IMR-90 (cell line): Measurements from ENCODE around the gene MT1X. TPM values are rescaled to one million over a fixed set of nuclear protein-coding genes. Genes with fewer than 3 reads are reported as not detected.

Experiments
- ATAC-seq: fragments of 200-7000 bp; cut with Tn5 transposase; 2 replicates; pipeline ENCODE4 v1.9.1; 2020; ENCODE audit warnings: low read depth, mild to moderate bottlenecking, moderate library complexity
- BruUV-seq: library from RNA; stranded (reverse); fragments of 400-500 nt; replicated peaks from 2 replicates; lab custom pipeline; 2021; lab: Mats Ljungman, UMichigan
- CTCF ChIA-PET: fragments of 300-600 bp; formaldehyde crosslinking; extraction: SDS; loops from one replicate; lab custom pipeline; 2021; ENCODE audit warnings: antibody characterized with exemption; lab: Yijun Ruan, JAX
- POLR2A ChIA-PET: fragments of 300-600 bp; sonication (Branson Sonifier 250); formaldehyde crosslinking; loops from one replicate; lab custom pipeline; 2022; ENCODE audit warnings: antibody characterized with exemption; ENCODE audit not compliant: unreplicated experiment; lab: Charles Lee
- DNase-seq: peaks from one replicate; pipeline ENCODE4 v3.0.0; 2013
- H2AFZ ChIP-seq: replicated peaks from 2 replicates; pipeline ENCODE3; 2013; ENCODE audit warnings: low read length, mild to moderate bottlenecking; ENCODE audit not compliant: poor library complexity
- H2AK5ac ChIP-seq: 2 replicates; pipeline ENCODE4 v1.6.1; 2013; ENCODE audit warnings: low read depth, low read length, inconsistent platforms
- H2AK9ac ChIP-seq: replicated peaks from 2 replicates; pipeline ENCODE3; 2013; ENCODE audit warnings: mild to moderate bottlenecking, low read depth, low read length, moderate library complexity; ENCODE audit not compliant: poor library complexity
- H2BK120ac ChIP-seq: 2 replicates; pipeline ENCODE4 v1.6.1; 2013; ENCODE audit warnings: low read depth, low read length, inconsistent platforms
- H2BK15ac ChIP-seq: 3 replicates; pipeline ENCODE4 v1.6.1; 2013; ENCODE audit warnings: low read depth, low read length, inconsistent platforms
- H2BK20ac ChIP-seq: 2 replicates; pipeline ENCODE4 v1.6.1; 2013; ENCODE audit warnings: low read depth, mild to moderate bottlenecking, inconsistent platforms, low read length, moderate library complexity
- H2BK5ac ChIP-seq: 2 replicates; pipeline ENCODE4 v1.6.1; 2013; ENCODE audit warnings: mild to moderate bottlenecking, low read depth, low read length, inconsistent platforms; ENCODE audit not compliant: poor library complexity, severe bottlenecking
- H3K14ac ChIP-seq: replicated peaks from 2 replicates; pipeline ENCODE4 v1.6.1; 2013; ENCODE audit warnings: low read depth, low read length, inconsistent platforms
- H3K18ac ChIP-seq: 2 replicates; pipeline ENCODE4 v1.6.1; 2013; ENCODE audit warnings: low read depth, low read length, control low read depth
- H3K23ac ChIP-seq: 2 replicates; pipeline ENCODE4 v1.6.1; 2013; ENCODE audit warnings: low read depth, low read length, inconsistent platforms
- H3K27ac ChIP-seq: 2 replicates; pipeline ENCODE4 v1.5.1; 2013; ENCODE audit warnings: mild to moderate bottlenecking, control low read depth, low read length; ENCODE audit not compliant: insufficient read depth
- H3K27me3 ChIP-seq: 2 replicates; pipeline ENCODE4 v1.6.1; 2013; ENCODE audit warnings: low read length; ENCODE audit not compliant: control insufficient read depth, insufficient read depth
- H3K36me3 ChIP-seq: 2 replicates; pipeline ENCODE4 v1.6.1; 2013; ENCODE audit warnings: low read length, mixed read lengths; ENCODE audit not compliant: control insufficient read depth, insufficient read depth
- H3K4ac ChIP-seq: 2 replicates; pipeline ENCODE4 v1.6.1; 2013; ENCODE audit warnings: low read depth, low read length, inconsistent platforms
- H3K4me1 ChIP-seq: 2 replicates; pipeline ENCODE4 v1.6.1; 2013; ENCODE audit warnings: low read length, mixed read lengths; ENCODE audit not compliant: control insufficient read depth, insufficient read depth
- H3K4me2 ChIP-seq: 2 replicates; pipeline ENCODE4 v1.6.1; 2013; ENCODE audit warnings: low read depth, mild to moderate bottlenecking, control low read depth, low read length, moderate library complexity
- H3K4me3 ChIP-seq: 2 replicates; pipeline ENCODE4 v1.5.1; 2013; ENCODE audit warnings: low read depth, mild to moderate bottlenecking, control low read depth, low read length, moderate library complexity; ENCODE audit not compliant: insufficient read depth
- H3K56ac ChIP-seq: 2 replicates; pipeline ENCODE4 v1.6.1; 2013; ENCODE audit warnings: low read length, inconsistent platforms; ENCODE audit not compliant: insufficient read depth; ENCODE audit errors: extremely low read depth
- H3K79me1 ChIP-seq, 2 experiments: 2 replicates each; pipeline ENCODE4 v1.6.1; 2013; ENCODE audit warnings: low read length in 2 of 2, inconsistent platforms in 1 of 2, low read depth in 1 of 2
- H3K9ac ChIP-seq: 2 replicates; pipeline ENCODE4 v1.6.1; 2013; ENCODE audit warnings: low read depth, low read length, control low read depth
- H3K9me1 ChIP-seq: 2 replicates; pipeline ENCODE4 v1.6.1; 2013; ENCODE audit warnings: low read length, inconsistent platforms; ENCODE audit not compliant: insufficient read depth
- H3K9me3 ChIP-seq: 2 replicates; pipeline ENCODE4 v1.6.1; 2013; ENCODE audit warnings: low read length; ENCODE audit not compliant: control insufficient read depth, insufficient read depth
- H4K20me1 ChIP-seq: 2 replicates; pipeline ENCODE4 v1.6.1; 2013; ENCODE audit warnings: low read length, inconsistent platforms; ENCODE audit not compliant: insufficient read depth
- H4K5ac ChIP-seq: 2 replicates; pipeline ENCODE4 v1.6.1; 2013; ENCODE audit warnings: mild to moderate bottlenecking, low read depth, low read length, control low read depth
- H4K8ac ChIP-seq, 2 experiments: 2 replicates each; pipeline ENCODE4 v1.6.1; 2013; ENCODE audit warnings: low read depth in 2 of 2, low read length in 2 of 2, control low read depth in 1 of 2, inconsistent platforms in 1 of 2
- H4K91ac ChIP-seq: 2 replicates; pipeline ENCODE4 v1.6.1; 2013; ENCODE audit warnings: low read depth, low read length, inconsistent platforms; ENCODE audit not compliant: insufficient read depth
- BHLHE40 ChIP-seq: fragments of 150-350 bp; IDR thresholded peaks from 2 replicates; pipeline ENCODE4 v1.6.1; 2016; ENCODE audit warnings: mild to moderate bottlenecking, low read depth, low read length
- CEBPB ChIP-seq: IDR thresholded peaks from 2 replicates; pipeline ENCODE4 v1.6.1; 2012; ENCODE audit warnings: low read depth, low read length, improper control_type of control experiment
- CHD1 ChIP-seq: IDR thresholded peaks from 2 replicates; pipeline ENCODE4 v1.6.1; 2012; ENCODE audit warnings: low read depth, low read length, improper control_type of control experiment
- FOS ChIP-seq: fragments of 150-350 bp; IDR thresholded peaks from 2 replicates; pipeline ENCODE4 v1.6.1; 2016; ENCODE audit warnings: low read depth, low read length
- MAFK ChIP-seq: IDR thresholded peaks from 2 replicates; pipeline ENCODE4 v1.6.1; 2012; ENCODE audit warnings: low read depth, low read length, improper control_type of control experiment
- MAZ ChIP-seq: IDR thresholded peaks from 2 replicates; pipeline ENCODE4 v1.6.1; 2012; ENCODE audit warnings: low read depth, mild to moderate bottlenecking, low read length, improper control_type of control experiment, moderate library complexity, borderline replicate concordance
- MXI1 ChIP-seq: IDR thresholded peaks from 2 replicates; pipeline ENCODE4 v1.6.1; 2012; ENCODE audit warnings: low read depth, mild to moderate bottlenecking, low read length, moderate library complexity, borderline replicate concordance
- NFE2L2 ChIP-seq: fragments of 150-350 bp; IDR thresholded peaks from 2 replicates; pipeline ENCODE4 v1.6.1; 2016; ENCODE audit warnings: low read depth, mild to moderate bottlenecking, low read length
- POLR2A ChIP-seq: IDR thresholded peaks from 2 replicates; pipeline ENCODE4 v1.6.1; 2012; ENCODE audit warnings: mild to moderate bottlenecking, low read depth, low read length
- RAD21 ChIP-seq: IDR thresholded peaks from 2 replicates; pipeline ENCODE4 v1.6.1; 2012; ENCODE audit warnings: low read length, improper control_type of control experiment
- RCOR1 ChIP-seq: IDR thresholded peaks from 2 replicates; pipeline ENCODE4 v1.6.1; 2012; ENCODE audit warnings: mild to moderate bottlenecking, low read length, improper control_type of control experiment; ENCODE audit not compliant: insufficient replicate concordance
- RFX5 ChIP-seq: IDR thresholded peaks from 2 replicates; pipeline ENCODE4 v1.8.0; 2012; ENCODE audit warnings: low read depth, mild to moderate bottlenecking, low read length, moderate library complexity
- SMC3 ChIP-seq: fragments of 150-350 bp; IDR thresholded peaks from 2 replicates; pipeline ENCODE4 v1.6.1; 2016; ENCODE audit warnings: low read depth, mild to moderate bottlenecking, antibody characterized with exemption, low read length, moderate library complexity
- WGBS, 2 experiments: methylation state at CpG; one replicate each; pipeline versions ENCODE4 v1.1.5 to v1.1.7; 2013; ENCODE audit warnings: missing lambda C conversion rate in 2 of 2; ENCODE audit not compliant: insufficient read length in 1 of 2; ENCODE audit errors: extremely low coverage in 2 of 2; 5-methylcytosine and 5-hydroxymethylcytosine counted together
- dilution Hi-C: fragments of 300-500 bp; cut with HindIII; formaldehyde crosslinking; loops from one replicate; pipeline ENCODE4 v1.14.3; 2018; ENCODE audit warnings: low sequenced_read_pairs; ENCODE audit not compliant: unreplicated experiment
- in situ Hi-C: fragments of 300-500 bp; cut with MboI; formaldehyde crosslinking; loops from 3 replicates; pipeline ENCODE4 v1.14.3; 2019; ENCODE audit warnings: low sequenced_read_pairs, inconsistent platforms, mixed read lengths
- intact Hi-C: fragments of 100-400 bp; cut with micrococcal nuclease; formaldehyde crosslinking; loops from 2 replicates; pipeline ENCODE4 v1.10.0; 2022
- polyA plus RNA-seq, 3 experiments: library from polyadenylated mRNA; depleted of rRNA; stranded (reverse); fragments of >200 nt; gene quantifications; 2 replicates each; pipeline ENCODE4 v1.2.3, GENCODE V29; 2012; ENCODE audit warnings: low replicate concordance in 1 of 3
- total RNA-seq: library from RNA; depleted of rRNA; stranded (reverse); fragments of >200 nt; gene quantifications from 2 replicates; pipeline ENCODE4 v1.2.3, GENCODE V29; 2012
- TF ChIP-seq, protein P1 (sequence below): conservative IDR thresholded peaks from 2 replicates; pipeline ENCODE4 v1.5.1; 2012; ENCODE audit warnings: mild to moderate bottlenecking, low read depth, low read length, improper control_type of control experiment
- TF ChIP-seq, protein P2 (sequence below): fragments of 150-350 bp; IDR thresholded peaks from 2 replicates; pipeline ENCODE4 v1.6.1; 2017; ENCODE audit warnings: mild to moderate bottlenecking, antibody characterized with exemption, low read length, low read depth
- TF ChIP-seq, protein P3 (sequence below): fragments of 150-350 bp; IDR thresholded peaks from 2 replicates; pipeline ENCODE4 v1.6.1; 2016; ENCODE audit warnings: low read depth, mild to moderate bottlenecking, low read length, moderate library complexity, borderline replicate concordance

The MT1X gene
- total and polyA plus RNA-seq, 2 of the 4 experiments (the other 2 are of a cell fraction), result 5.6 to 170 TPM

GRCh38 chr16:56679818-56680217, 2.5 kb upstream of the MT1X start:
- no peak overlapping the region for H2BK5ac ChIP-seq
- H2BK20ac ChIP-seq, result no peak overlapping the region
- no peak for DNase-seq
- peaks cover 3% of the 10 kb centered on the region in 2 experiments; a peak in 1 of 4 replicates for H3K79me1 ChIP-seq
- no peak overlapping the region for H3K4me2 ChIP-seq
- no peak overlapping the region for H2BK15ac ChIP-seq
- H3K4ac ChIP-seq, result no peak overlapping the region
- H3K23ac ChIP-seq, result no peak overlapping the region
- no peak overlapping the region for H3K14ac ChIP-seq
- H4K5ac ChIP-seq, result no peak overlapping the region
- WGBS, 2 experiments, result 100% methylated on average over 3 of the region's 6 CpGs; no CpG with 5 or more reads in 1 of the 2 experiments
- TF ChIP-seq SMC3 (no peak), CHD1 (no peak), CEBPB (no peak), MAFK (no peak), FOS (no peak), RCOR1 (no peak), MXI1 (no peak), BHLHE40 (no peak), POLR2A (no peak), RAD21 (no peak), MAZ (no peak), NFE2L2 (no peak), RFX5 (no peak)
- TF ChIP-seq, protein P1, sequence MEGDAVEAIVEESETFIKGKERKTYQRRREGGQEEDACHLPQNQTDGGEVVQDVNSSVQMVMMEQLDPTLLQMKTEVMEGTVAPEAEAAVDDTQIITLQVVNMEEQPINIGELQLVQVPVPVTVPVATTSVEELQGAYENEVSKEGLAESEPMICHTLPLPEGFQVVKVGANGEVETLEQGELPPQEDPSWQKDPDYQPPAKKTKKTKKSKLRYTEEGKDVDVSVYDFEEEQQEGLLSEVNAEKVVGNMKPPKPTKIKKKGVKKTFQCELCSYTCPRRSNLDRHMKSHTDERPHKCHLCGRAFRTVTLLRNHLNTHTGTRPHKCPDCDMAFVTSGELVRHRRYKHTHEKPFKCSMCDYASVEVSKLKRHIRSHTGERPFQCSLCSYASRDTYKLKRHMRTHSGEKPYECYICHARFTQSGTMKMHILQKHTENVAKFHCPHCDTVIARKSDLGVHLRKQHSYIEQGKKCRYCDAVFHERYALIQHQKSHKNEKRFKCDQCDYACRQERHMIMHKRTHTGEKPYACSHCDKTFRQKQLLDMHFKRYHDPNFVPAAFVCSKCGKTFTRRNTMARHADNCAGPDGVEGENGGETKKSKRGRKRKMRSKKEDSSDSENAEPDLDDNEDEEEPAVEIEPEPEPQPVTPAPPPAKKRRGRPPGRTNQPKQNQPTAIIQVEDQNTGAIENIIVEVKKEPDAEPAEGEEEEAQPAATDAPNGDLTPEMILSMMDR, result no peak
- TF ChIP-seq, protein P2, sequence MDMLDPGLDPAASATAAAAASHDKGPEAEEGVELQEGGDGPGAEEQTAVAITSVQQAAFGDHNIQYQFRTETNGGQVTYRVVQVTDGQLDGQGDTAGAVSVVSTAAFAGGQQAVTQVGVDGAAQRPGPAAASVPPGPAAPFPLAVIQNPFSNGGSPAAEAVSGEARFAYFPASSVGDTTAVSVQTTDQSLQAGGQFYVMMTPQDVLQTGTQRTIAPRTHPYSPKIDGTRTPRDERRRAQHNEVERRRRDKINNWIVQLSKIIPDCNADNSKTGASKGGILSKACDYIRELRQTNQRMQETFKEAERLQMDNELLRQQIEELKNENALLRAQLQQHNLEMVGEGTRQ, result no peak
- TF ChIP-seq, protein P3, sequence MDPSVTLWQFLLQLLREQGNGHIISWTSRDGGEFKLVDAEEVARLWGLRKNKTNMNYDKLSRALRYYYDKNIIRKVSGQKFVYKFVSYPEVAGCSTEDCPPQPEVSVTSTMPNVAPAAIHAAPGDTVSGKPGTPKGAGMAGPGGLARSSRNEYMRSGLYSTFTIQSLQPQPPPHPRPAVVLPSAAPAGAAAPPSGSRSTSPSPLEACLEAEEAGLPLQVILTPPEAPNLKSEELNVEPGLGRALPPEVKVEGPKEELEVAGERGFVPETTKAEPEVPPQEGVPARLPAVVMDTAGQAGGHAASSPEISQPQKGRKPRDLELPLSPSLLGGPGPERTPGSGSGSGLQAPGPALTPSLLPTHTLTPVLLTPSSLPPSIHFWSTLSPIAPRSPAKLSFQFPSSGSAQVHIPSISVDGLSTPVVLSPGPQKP, result no peak
- no peaks in the 10 kb centered on the region; the same call in 1 of the 2 replicates for H3K36me3 ChIP-seq
- in situ Hi-C loops (no loop called here), intact Hi-C loops (loop anchor here (5.0 kb wide), 2 partner anchors 53 to 73 kb away; partner anchors contain the start of genes MT1E and MT2A), dilution Hi-C loops (no loop called here)
- no peak overlapping the region for H3K27ac ChIP-seq
- H4K91ac ChIP-seq, result no peak overlapping the region
- H3K9me1 ChIP-seq, result no peaks in the 10 kb centered on the region
- no peak overlapping the region for H4K8ac ChIP-seq
- no peak overlapping the region for H3K9ac ChIP-seq
- H2AFZ ChIP-seq, result no peak overlapping the region
- peaks cover 24% of the 10 kb centered on the region for H3K27me3 ChIP-seq
- no peaks in the 10 kb centered on the region for H4K20me1 ChIP-seq
- H3K4me3 ChIP-seq, result no peak overlapping the region
- POLR2A ChIA-PET, result no interaction called here
- CTCF ChIA-PET, result no interaction called here
- no peak overlapping the region; the same call in 1 of the 2 replicates for H2AK5ac ChIP-seq
- H3K4me1 ChIP-seq, result peaks cover 7% of the 10 kb centered on the region; the same call in 1 of the 2 replicates
- H3K18ac ChIP-seq, result no peak overlapping the region
- no TSS peak for BruUV-seq
- H3K56ac ChIP-seq, result no peak overlapping the region
- no peak overlapping the region for H2BK120ac ChIP-seq
- no peak overlapping the region for H2AK9ac ChIP-seq
- ATAC-seq, result no peak
- H3K9me3 ChIP-seq, result no peaks in the 10 kb centered on the region
